HG02759 (cell line): Measurements from ENCODE around the gene GAS6.

Experiments
- ATAC-seq: cut with Tn5 transposase; IDR thresholded peaks from one replicate; pipeline ENCODE4 v1.9.1; 2021; ENCODE audit warnings: mild to moderate bottlenecking, moderate library complexity; ENCODE audit not compliant: unreplicated experiment

Gene GAS6

DNA sequence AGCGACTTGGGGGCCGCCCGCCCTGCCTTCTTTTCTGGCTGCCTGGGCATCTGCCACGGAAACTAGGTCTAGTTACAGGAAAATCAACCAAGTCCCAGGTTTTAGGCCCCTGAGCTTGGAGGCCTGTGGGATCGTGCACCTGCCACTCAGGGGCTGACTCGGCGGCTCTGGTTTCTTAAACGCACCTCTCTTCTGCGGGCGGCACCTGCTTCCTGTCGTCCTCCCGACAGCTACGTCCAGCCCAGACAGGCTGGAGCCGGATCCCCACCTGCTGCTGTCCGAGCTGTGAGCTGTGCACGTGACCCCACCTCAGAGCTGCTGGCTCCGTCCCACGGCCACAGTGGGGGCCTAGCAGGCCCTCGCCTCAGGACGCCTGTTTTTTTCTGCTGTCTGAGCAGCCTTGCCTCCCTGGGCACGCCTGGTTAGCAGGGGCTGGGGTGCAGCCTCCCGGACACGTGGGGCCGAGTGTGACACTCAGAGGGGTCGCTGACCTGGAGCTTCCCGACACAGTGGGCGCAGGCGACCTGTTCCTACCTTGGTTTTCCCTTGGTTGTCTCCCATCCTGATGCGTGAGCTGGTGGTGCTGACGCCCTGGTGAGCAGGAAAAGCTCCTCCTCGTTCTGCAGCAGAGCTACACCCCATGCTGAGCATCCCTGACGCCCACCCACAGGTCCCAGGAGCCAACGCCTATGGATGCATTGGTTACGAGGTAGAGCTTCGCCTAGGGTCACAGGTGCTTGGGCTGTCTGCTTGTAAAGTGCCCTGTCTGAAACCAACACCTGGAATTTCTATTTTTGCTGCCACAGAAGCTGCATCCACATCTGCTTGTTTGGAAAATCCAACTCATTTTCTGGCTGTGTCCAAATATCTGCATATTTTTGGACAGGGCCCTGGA is 87.4 kb downstream of the GAS6 start:
- ATAC-seq, result no peak

DNA sequence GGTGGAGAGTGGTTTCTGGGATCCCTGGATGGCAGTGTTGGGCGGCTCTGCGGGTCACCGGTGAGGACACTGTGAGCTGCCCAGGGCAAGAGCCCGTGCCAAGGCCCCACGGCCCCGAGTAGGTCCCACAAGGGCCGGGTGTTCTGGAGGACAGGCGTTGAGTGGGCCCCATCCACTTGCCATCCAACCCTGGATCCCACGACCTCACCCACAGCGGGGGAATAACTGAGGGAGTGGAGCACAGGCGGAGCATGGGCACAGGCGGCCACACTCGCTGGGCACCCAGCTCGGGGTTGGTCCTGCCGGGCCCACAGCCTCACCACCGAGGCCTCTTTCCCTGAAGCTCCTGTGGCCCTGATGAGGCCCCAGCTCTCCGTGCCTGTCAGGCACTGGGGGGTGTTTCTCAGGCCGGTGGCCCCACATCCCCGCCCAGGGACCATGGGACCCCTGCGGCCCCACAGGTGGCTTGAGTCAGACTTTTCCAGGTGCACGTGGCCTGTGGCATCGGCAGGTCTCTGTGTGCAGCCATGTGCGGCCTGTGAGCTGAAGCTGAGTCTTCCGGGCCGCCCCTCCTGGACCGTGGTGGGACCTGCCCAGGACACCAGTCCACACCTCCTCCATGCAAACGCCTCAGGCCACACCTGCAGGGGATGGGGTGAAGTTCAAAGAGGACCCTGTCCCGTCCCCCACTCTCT is 88.3 kb downstream of the GAS6 start:
- ATAC-seq, result no peak

DNA sequence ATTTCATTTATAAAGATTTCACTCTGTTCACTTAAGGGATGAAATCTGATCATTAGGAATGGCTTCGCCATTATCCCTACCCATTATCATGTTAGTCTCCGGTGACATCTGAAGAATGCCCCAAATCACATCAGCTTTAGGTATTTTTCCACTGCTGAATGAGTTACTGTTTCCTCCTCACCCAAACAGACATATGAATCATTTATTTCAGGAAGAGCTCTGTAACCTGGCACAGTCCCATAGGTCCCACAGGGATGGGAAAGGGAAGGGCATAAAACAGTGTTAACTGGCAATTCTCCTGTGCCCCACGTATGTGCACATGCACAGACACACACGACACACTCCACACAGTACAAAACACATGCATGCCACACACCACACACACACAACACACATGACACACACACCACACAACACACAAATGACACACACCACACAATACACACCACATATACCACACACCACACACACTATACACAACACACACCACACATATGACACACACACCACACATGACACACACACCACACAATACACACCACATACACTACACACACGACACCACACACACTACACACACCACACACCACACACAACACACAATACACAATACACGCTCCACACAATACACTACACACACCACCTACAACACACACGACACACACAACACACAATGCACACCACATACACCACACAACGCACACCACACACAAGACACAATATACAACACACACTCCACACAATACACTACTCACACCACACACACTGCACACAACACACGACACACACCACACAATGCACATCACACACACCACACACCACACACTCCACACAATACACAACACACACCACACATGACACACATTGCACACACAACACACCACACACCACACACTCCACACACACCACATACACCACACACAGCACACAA is 89.4 kb downstream of the GAS6 start:
- ATAC-seq, result no peak

DNA sequence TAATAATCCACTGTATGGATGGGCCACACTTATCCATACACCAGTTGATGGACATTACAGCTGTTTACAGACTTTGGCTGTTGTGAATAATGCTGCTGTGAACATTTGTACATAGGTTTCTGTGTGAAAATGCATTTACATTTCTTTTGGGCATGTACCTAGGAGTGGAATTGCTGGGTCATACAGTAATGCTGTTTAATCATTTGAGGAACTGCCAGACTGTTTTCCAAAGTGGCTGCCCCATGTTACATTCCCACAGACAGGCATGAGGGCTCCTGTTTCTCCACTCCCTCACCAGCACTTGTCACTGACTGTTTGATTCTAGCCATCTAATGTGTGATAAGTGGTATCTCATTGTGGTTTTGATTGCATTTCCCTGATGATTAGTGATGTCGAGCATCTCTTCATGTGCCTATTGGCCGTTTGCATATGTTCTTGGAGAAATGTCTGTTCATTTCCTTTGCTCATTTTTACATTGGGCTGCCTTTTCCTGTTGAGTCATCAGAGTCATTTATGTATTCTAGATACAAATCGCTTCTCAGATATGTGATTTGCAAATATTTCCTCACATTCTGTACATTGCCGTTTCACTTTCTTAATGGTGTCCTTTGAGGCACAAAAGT is 92.1 kb downstream of the GAS6 start:
- ATAC-seq, result no peak

DNA sequence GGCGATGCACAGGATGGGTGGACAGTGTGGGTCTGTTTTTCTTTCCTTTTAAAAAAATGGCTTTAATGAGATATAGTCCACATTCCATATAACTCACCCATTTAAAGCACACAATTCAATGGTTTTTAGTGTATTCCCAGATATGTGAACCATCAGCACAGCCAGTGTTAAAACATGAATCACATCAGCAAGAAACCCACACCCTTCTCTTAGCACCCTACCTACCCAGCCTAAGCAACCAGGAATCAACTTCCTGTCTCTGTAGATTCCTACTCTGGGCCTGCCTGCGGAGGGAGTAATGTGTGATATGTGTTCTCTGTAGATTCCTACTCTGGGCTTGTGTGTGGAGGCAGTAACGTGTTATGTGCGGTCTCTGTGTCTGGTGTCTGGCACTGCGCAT is 92.9 kb downstream of the GAS6 start:
- ATAC-seq, result no peak
